GM20431 (cell line): Measurements from ENCODE around the gene CDK6.
"Not testable (repeated sequence)": the region's sequence is repeated elsewhere in the genome, so short reads cannot be mapped to it uniquely, and the experiment has no call there.

Experiments
- in situ Hi-C: fragments of 300-500 bp; cut with MseI, MboI; formaldehyde crosslinking; loops from one replicate; pipeline ENCODE4 v1.15.0; 2020; ENCODE audit warnings: low sequenced_read_pairs; ENCODE audit not compliant: unreplicated experiment

The CDK6 gene

GRCh38 chr7:92768501-92769393 is 67.6 kb downstream of the CDK6 start:
- in situ Hi-C loops, result no loop called here

DNA sequence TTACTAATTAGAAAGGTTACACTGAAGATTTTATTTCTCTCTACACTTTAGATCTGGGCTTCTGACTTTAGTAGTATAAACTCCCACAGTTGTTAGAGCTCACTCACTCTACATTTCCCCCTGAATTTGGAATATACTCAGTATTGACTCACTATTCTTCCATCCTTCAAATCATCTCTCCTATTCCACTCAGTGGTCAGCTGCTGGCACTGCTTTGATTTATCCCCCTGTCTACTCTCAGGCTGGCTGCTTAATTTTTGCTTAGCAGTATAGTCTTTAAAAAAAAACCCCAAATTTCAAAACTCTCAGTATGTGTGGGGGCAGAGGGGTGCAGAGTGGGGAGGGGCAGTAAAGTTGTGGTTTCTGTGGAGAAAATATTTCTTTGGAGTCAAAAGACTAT is 68.9 kb downstream of the CDK6 start:
- in situ Hi-C loops, result no loop called here

DNA sequence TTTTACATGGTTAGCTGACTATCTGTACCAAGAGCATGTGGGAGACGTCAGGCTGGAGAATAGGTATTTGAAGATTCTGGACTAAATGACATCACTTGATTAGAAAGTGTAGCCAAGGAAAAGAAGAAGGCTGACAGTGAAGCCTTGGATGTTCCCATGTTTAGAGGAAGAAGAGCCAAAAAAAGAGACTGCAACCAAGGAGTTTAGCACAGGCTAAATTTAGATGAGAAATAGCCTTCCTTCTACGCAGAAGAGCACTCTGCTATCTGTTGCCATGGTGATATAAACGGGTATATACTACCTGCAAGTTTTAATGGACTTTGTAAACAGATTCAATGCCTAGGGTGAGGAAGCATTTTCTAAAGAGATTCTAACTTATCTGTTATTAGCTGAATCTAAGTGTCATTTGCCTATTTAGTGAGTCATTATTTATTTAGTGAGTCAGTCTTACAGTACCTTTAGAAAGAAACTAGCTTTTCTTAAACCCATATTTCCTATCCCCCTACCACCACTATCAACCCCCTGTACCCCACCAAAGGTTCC is 69.8 kb downstream of the CDK6 start:
- in situ Hi-C loops, result no loop called here

- in situ Hi-C loops, result no loop called here
Observed at GRCh38 chr7:92765725-92766124, 70.6 kb downstream of the CDK6 start.

DNA sequence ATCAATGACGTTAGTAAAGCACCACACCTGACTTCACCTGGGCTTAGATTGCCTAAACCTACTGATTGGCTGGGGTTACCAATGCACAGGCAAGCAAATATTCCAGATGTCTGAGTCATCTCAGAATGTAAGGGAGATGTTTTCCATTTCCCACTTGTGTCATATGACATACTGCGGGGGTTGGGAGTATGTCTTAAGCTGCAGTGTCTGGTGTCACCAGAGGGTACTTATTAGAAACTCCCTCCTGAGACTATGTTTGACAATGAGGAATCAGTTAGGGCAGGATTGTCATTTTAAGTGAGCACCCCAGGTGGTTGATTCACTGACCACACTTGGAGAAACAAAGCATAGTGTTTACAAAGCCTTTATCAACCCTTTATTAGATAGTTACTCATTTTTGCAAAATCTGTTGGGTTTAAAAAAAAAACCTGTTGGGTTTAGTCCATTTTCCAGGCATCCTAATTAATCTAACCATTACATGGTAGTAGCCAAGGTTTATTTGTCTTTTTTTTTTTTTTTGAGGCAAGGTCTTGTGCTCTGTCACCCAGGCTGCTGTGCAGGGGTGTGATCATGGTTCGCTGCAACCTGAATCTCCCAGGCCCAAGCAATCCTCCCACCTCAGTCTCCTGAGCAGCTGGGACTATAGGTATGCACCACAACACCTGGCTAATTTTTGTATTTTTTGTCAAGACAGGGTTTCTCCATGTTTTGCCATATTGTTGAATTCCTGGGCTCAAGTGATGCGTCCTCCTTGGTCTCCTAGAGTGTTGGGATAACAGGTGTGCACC is 72.5 kb downstream of the CDK6 start:
- in situ Hi-C loops, result no loop called here

- in situ Hi-C loops, result no loop called here
Observed at GRCh38 chr7:92762851-92763250, 73.5 kb downstream of the CDK6 start.

DNA sequence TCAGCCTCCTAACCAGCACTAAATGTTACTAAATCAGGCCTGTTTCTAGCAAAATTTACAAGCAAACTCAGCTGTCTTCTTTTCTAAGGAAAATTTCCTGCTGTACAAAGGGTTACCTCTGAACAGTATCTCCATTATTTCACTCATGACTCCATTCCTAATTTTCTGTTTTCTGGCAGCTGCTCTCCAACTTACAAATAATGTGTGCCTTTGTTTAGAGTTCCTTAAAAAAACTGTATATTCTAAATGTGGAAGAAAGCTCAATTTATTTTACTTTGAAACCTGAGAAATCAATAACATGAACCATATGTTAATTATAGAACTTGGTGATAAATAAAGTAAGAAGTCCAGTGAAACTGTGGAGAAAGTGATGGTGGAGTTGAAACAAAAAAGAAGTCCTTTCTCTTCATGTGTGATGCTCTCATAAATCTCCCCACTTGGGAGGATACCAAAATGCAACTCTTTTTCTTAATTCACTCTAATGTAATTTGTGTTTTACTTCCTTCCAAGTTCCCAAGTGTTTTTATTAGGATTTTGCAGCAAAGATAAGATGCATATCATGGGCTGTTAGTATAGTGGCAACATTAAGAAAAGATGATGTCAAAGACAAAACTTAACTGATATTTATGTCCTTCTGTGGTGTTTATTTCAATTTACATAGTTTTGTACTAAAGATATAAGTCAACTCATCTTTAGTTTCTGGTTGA is 74.8 kb downstream of the CDK6 start:
- in situ Hi-C loops, result no loop called here

- in situ Hi-C loops, result no loop called here
Observed at GRCh38 chr7:92758796-92759431, 77.5 kb downstream of the CDK6 start.

GRCh38 chr7:92757311-92757910 is 79.0 kb downstream of the CDK6 start:
- in situ Hi-C loops, result not testable (repeated sequence)

DNA sequence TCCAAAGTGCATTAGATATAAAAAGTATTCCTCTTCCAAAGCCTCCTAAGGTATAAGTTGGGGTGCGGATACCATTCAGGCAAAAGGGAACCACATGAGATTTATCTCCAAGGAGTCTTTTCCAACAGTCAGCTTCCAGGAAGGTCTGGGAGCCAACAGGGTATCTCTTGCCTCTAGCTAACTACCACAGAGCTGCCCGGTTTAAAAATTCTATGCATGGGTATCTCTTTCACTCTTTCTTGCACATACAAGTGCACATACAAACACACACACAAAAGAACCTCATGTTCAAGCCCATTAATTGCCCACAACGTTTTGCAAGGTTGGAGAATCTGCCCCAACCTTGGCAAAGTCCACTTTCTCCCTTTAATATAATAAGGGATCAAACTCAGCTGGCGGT is 80.7 kb downstream of the CDK6 start:
- in situ Hi-C loops, result no loop called here

GRCh38 chr7:92754919-92755581 is 81.3 kb downstream of the CDK6 start:
- in situ Hi-C loops, result no loop called here

- in situ Hi-C loops, result no loop called here
Observed at GRCh38 chr7:92753614-92754013, 82.8 kb downstream of the CDK6 start.

GRCh38 chr7:92751902-92752901 is 84.2 kb downstream of the CDK6 start:
- in situ Hi-C loops, result no loop called here

- in situ Hi-C loops, result no loop called here
Observed at GRCh38 chr7:92750946-92751345, 85.4 kb downstream of the CDK6 start.

GRCh38 chr7:92750447-92750839 is 85.9 kb downstream of the CDK6 start:
- in situ Hi-C loops, result no loop called here

DNA sequence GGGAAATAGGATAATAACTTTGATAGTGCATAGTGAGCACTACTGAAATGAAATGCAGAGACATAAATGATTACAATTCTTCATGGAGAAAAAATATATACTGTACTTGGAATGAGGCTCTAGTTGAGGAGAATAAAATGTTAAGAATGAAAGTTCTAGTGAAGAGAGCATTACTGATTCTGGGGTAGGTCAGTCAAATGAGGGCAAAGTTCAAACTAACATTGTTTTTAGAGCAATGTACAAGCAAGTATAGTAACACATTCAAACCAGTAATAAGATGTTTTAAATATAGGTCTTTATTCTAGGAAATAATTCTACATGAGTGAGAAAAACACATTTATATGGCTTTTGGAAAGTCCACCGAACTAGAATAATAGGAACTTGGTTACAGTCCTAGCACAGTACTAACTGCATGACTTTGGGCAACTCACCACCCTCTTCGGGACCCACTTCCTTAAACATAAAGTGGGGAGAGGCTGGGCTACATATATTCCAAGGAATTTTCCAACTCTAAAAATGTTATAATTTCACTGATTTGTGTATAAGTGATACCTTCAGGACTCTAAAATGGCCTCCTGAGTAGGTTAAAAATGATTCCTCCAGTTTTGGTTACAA is 86.4 kb downstream of the CDK6 start:
- in situ Hi-C loops, result no loop called here

GRCh38 chr7:92749327-92749755 is 87.0 kb downstream of the CDK6 start:
- in situ Hi-C loops, result no loop called here
